Vagina (tissue), 2 donors: Measurements from ENCODE around the gene CLPTM1. TPM values are rescaled to one million over a fixed set of nuclear protein-coding genes. Genes with fewer than 3 reads are reported as not detected.

ENCODE experiments used
- DNase-seq, 2 donors: peaks; one replicate each; pipeline ENCODE4 v3.0.0-alpha.2; 2017; ENCODE audit errors: extremely low spot score in 2 of 2
- H3K27ac ChIP-seq: fragments of 200-600 bp; sonication (generic); one replicate; pipeline ENCODE4 v1.5.1; 2019
- H3K27me3 ChIP-seq: fragments of 200-600 bp; sonication (generic); one replicate; pipeline ENCODE4 v1.5.1; 2019
- H3K36me3 ChIP-seq, 2 donors: fragments of 200-600 bp; sonication (generic); one replicate each; pipeline ENCODE4 v1.5.1; 2017 to 2019
- H3K4me1 ChIP-seq: fragments of 200-600 bp; sonication (generic); one replicate; pipeline ENCODE4 v1.5.1; 2019
- H3K4me3 ChIP-seq, 2 donors: fragments of 200-600 bp; sonication (generic); 1 replicate in 1 of 2; 2 replicates in 1 of 2; pipeline ENCODE4 v1.5.1; 2016 to 2019
- H3K9me3 ChIP-seq: fragments of 200-600 bp; sonication (generic); one replicate; pipeline ENCODE4 v1.5.1; 2019
- POLR2A ChIP-seq, 2 donors: fragments of 450-650 bp; IDR thresholded peaks; one replicate each; pipeline ENCODE4 v1.6.1; 2017; ENCODE audit warnings: antibody characterized with exemption in 2 of 2, mild to moderate bottlenecking in 2 of 2, moderate library complexity in 2 of 2
- POLR2AphosphoS5 ChIP-seq, 2 donors: sonication (generic); formaldehyde crosslinking; IDR thresholded peaks; one replicate each; pipeline ENCODE4 v1.9.0; 2017; ENCODE audit warnings: antibody characterized with exemption in 2 of 2, mild to moderate bottlenecking in 2 of 2, low read depth in 1 of 2; ENCODE audit not compliant: insufficient read depth in 1 of 2
- intact Hi-C: fragments of 100-400 bp; cut with DNase I; formaldehyde crosslinking; loops from one replicate; pipeline ENCODE4 v1.15.1; 2023
- total RNA-seq: library from RNA; depleted of rRNA; stranded (reverse); fragments of >200 nt; gene quantifications from one replicate; pipeline ENCODE4 v1.2.3, GENCODE V29; 2016
- TF ChIP-seq, protein P1 (sequence below), 3 experiments: fragments of 450-650 bp in 2 of 3; fragments of 200-600 bp in 1 of 3; sonication (generic) in 1 of 3; IDR thresholded peaks; one replicate each; pipeline ENCODE4 v1.5.1; 2017 to 2019; ENCODE audit warnings: antibody characterized with exemption in 3 of 3, mild to moderate bottlenecking in 2 of 3, moderate library complexity in 2 of 3

Gene CLPTM1
- total RNA-seq, 1 donor from 2014 or later = 130 TPM

GRCh38 chr19:45025264-45025663 is 70.1 kb downstream of the CLPTM1 start:
- TF ChIP-seq, protein P1, sequence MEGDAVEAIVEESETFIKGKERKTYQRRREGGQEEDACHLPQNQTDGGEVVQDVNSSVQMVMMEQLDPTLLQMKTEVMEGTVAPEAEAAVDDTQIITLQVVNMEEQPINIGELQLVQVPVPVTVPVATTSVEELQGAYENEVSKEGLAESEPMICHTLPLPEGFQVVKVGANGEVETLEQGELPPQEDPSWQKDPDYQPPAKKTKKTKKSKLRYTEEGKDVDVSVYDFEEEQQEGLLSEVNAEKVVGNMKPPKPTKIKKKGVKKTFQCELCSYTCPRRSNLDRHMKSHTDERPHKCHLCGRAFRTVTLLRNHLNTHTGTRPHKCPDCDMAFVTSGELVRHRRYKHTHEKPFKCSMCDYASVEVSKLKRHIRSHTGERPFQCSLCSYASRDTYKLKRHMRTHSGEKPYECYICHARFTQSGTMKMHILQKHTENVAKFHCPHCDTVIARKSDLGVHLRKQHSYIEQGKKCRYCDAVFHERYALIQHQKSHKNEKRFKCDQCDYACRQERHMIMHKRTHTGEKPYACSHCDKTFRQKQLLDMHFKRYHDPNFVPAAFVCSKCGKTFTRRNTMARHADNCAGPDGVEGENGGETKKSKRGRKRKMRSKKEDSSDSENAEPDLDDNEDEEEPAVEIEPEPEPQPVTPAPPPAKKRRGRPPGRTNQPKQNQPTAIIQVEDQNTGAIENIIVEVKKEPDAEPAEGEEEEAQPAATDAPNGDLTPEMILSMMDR (IDR thresholded peaks at IDR 0.05) = no peak
- no peak for TF ChIP-seq POLR2AphosphoS5 (IDR thresholded peaks at IDR 0.05; ENCODE audit: insufficient read depth in 1 of 2, low read depth in 1 of 2)
- TF ChIP-seq POLR2A (IDR thresholded peaks at IDR 0.05) = no peak
- intact Hi-C loops = no loop called here
- peaks cover 0 to 10% of the 10 kb centered on the region in 2 donors for H3K36me3 ChIP-seq
- no peaks in the 10 kb centered on the region for H3K27me3 ChIP-seq
- no peaks in the 10 kb centered on the region for H3K9me3 ChIP-seq
- no peak overlapping the region for H3K4me3 ChIP-seq
- H3K27ac ChIP-seq = no peak overlapping the region
- no peak for DNase-seq
- no peaks in the 10 kb centered on the region for H3K4me1 ChIP-seq

DNA sequence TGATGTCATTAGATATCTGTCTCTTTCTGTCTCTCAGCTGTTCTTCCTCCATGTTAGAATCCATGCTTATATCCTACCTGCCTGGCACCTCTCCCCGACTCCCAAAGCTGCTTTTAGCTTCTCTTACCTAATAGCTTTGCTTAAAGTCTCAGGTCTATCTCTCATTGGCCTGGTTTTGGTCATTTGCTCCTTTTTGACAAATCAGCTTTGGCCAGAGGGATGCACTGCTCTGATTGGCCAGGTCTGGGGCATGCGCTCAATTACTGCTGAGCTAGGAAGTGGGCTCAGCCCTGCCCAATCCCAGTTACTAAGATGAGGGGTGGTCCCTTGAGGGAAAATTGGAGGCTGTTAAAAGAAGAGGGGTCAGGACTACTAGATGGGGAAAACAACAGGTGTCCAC is 72.2 kb downstream of the CLPTM1 start:
- intact Hi-C loops = no loop called here
- no peak for DNase-seq
- TF ChIP-seq, protein P1 (IDR thresholded peaks at IDR 0.05) = no peak
- TF ChIP-seq POLR2AphosphoS5 (IDR thresholded peaks at IDR 0.05; ENCODE audit: insufficient read depth in 1 of 2, low read depth in 1 of 2) (no peak), POLR2A (IDR thresholded peaks at IDR 0.05) (no peak)
- Histone ChIP-seq H3K4me3 (no peak overlapping the region), H3K36me3 (peaks cover 0 to 18% of the 10 kb centered on the region in 2 donors), H3K27ac (no peak overlapping the region), H3K4me1 (no peaks in the 10 kb centered on the region), H3K9me3 (no peaks in the 10 kb centered on the region), H3K27me3 (no peaks in the 10 kb centered on the region)

DNA sequence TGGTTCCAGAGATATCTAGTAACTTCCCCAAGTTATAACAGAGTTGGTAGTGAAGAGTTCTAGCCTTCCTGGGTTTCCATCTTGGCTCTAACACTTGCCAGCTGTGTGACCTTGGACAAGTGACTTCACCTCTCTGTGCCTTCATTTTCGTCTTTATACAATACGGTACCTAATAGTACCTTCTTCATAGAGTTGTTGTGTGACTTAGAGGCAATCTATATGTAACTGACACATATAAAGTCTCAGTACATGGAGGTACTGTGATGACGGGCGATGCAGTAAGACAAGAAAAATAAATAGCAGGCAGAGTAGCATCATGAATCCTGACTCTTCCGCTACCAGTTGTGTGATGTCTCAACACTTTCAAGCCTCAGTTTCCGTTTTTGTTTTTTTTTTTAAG is 75.6 kb downstream of the CLPTM1 start:
- TF ChIP-seq POLR2AphosphoS5 (IDR thresholded peaks at IDR 0.05; ENCODE audit: insufficient read depth in 1 of 2, low read depth in 1 of 2) (no peak), POLR2A (IDR thresholded peaks at IDR 0.05) (no peak)
- TF ChIP-seq, protein P1 (IDR thresholded peaks at IDR 0.05) = no peak
- DNase-seq = no peak
- H3K27me3 ChIP-seq = no peaks in the 10 kb centered on the region
- H3K27ac ChIP-seq = no peak overlapping the region
- no peaks in the 10 kb centered on the region for H3K9me3 ChIP-seq
- H3K36me3 ChIP-seq = peaks cover 0 to 24% of the 10 kb centered on the region in 2 donors
- no peak overlapping the region for H3K4me3 ChIP-seq
- H3K4me1 ChIP-seq = no peaks in the 10 kb centered on the region
- intact Hi-C loops = no loop called here

DNA sequence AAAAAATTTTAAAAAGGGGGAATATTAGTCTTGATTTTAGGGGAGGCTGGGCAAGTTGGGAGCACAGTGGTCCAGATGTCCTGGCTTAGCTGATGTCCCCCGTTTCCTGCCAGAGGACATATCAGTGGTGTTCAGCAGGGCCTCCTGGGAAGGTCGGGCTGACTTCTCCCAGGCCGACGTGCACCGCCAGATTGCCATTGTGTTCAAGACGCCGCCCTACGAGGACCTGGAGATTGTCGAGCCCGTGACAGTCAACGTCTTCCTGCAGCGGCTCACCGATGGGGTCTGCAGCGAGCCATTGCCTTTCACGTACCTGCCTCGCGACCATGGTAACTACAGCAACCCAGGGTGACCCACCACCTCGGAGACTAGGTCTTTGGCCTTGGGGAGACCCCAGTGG is 77.2 kb downstream of the CLPTM1 start:
- no peak for DNase-seq
- Histone ChIP-seq H3K36me3 (peaks cover 0 to 24% of the 10 kb centered on the region in 2 donors), H3K9me3 (no peaks in the 10 kb centered on the region), H3K4me1 (no peaks in the 10 kb centered on the region), H3K27ac (no peak overlapping the region), H3K4me3 (no peak overlapping the region), H3K27me3 (no peaks in the 10 kb centered on the region)
- TF ChIP-seq, protein P1 (IDR thresholded peaks at IDR 0.05) = no peak
- TF ChIP-seq POLR2AphosphoS5 (IDR thresholded peaks at IDR 0.05; ENCODE audit: insufficient read depth in 1 of 2, low read depth in 1 of 2) (no peak), POLR2A (IDR thresholded peaks at IDR 0.05) (no peak)
- intact Hi-C loops = no loop called here

DNA sequence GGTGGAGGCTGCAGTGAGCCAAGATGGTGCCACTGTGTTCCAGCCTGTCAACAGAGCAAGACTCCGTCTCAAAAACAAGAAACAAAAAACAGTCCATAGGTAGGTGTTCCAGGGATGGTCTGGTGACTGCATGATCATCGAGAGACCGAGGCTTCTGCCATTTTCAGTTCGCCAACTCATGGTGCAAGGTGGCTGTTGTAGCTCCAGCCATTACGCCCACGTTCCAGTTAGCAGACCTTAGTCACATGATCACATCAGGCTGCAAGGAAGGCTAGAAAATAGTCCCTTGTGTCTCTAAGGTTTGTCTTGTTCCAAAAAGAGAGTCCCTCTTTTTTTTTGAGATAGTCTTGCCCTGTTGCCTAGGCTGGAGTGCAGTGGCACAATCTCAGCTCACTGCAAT is 80.6 kb downstream of the CLPTM1 start:
- Histone ChIP-seq H3K36me3 (peaks cover 0 to 15% of the 10 kb centered on the region in 2 donors), H3K9me3 (no peaks in the 10 kb centered on the region), H3K27ac (no peak overlapping the region), H3K4me1 (peaks cover 20% of the 10 kb centered on the region), H3K4me3 (no peak overlapping the region), H3K27me3 (no peaks in the 10 kb centered on the region)
- intact Hi-C loops = no loop called here
- no peak for DNase-seq
- no peak for TF ChIP-seq POLR2A (IDR thresholded peaks at IDR 0.05)
- TF ChIP-seq, protein P1 (IDR thresholded peaks at IDR 0.05) = no peak
- TF ChIP-seq POLR2AphosphoS5 (IDR thresholded peaks at IDR 0.05; ENCODE audit: insufficient read depth in 1 of 2, low read depth in 1 of 2) = no peak
